ENCODE results near the gene TFPI2.
A peak's percentile ranks its signal among the peaks of the same experiment; 100 is the strongest.

The TFPI2 gene

GRCh38 chr7:93923942-93924341, 33.4 kb upstream of the TFPI2 start:
- H3K4me2 ChIP-seq (ENCODE audit: low read length) = no peak overlapping the region
- H2BK120ac ChIP-seq (ENCODE audit: insufficient read depth, low read length, poor library complexity) = no peak overlapping the region
- H3K4me1 ChIP-seq (ENCODE audit: control insufficient read depth in 1 of 2, insufficient read depth in 2 of 2, low read length in 2 of 2) = peaks cover 0 to 2% of the 10 kb centered on the region in 2 experiments
- H2BK12ac ChIP-seq (ENCODE audit: low read length) = no peak overlapping the region
- H3K9ac ChIP-seq (ENCODE audit: low read length) = no peak overlapping the region
- H4K91ac ChIP-seq (ENCODE audit: low read depth, low read length) = no peak overlapping the region
- no peaks in the 10 kb centered on the region for H3K36me3 ChIP-seq (ENCODE audit: control insufficient read depth in 1 of 2, insufficient read depth in 2 of 2, low read length in 2 of 2)
- no peak overlapping the region for H3K4ac ChIP-seq (ENCODE audit: low read depth, low read length)
- H3K14ac ChIP-seq (ENCODE audit: low read length) = no peak overlapping the region
- WGBS (ENCODE audit: extremely low coverage, insufficient coverage, insufficient read length) = no CpG with 5 or more reads among the region's 1 CpG
- peaks cover 3% of the 10 kb centered on the region for H3K79me2 ChIP-seq (ENCODE audit: control insufficient read depth, insufficient read depth, low read length, poor library complexity)
- no peak for DNase-seq
- no peaks in the 10 kb centered on the region for H3K9me3 ChIP-seq (ENCODE audit: insufficient read depth, low read depth, low read length)
- no peak overlapping the region for H3K18ac ChIP-seq (ENCODE audit: low read length)
- H4K8ac ChIP-seq (ENCODE audit: low read depth, low read length) = no peak overlapping the region
- H3K23ac ChIP-seq (ENCODE audit: low read length) = no peak overlapping the region
- H3K27ac ChIP-seq (ENCODE audit: low read depth, low read length) = no peak overlapping the region
- no peak overlapping the region for H3K4me3 ChIP-seq (ENCODE audit: low read depth, low read length)
- H3K27me3 ChIP-seq (ENCODE audit: insufficient read depth, low read length) = no peaks in the 10 kb centered on the region
- H2BK5ac ChIP-seq (ENCODE audit: low read depth, low read length, poor library complexity) = no peak overlapping the region
- H2AFZ ChIP-seq (ENCODE audit: insufficient read depth, low read length, poor library complexity) = no peak overlapping the region
- no peak overlapping the region for H4K12ac ChIP-seq (ENCODE audit: low read depth, low read length)
- H2AK5ac ChIP-seq (ENCODE audit: low read length) = no peak overlapping the region
- H3K79me1 ChIP-seq (ENCODE audit: low read length) = peaks cover 5% of the 10 kb centered on the region

GRCh38 chr7:93923296-93923695, 32.7 kb upstream of the TFPI2 start:
- H3K27me3 ChIP-seq (ENCODE audit: insufficient read depth, low read length) = no peaks in the 10 kb centered on the region
- H3K14ac ChIP-seq (ENCODE audit: low read length) = no peak overlapping the region
- H4K12ac ChIP-seq (ENCODE audit: low read depth, low read length) = no peak overlapping the region
- H3K18ac ChIP-seq (ENCODE audit: low read length) = no peak overlapping the region
- H3K23ac ChIP-seq (ENCODE audit: low read length) = no peak overlapping the region
- no peak overlapping the region for H4K8ac ChIP-seq (ENCODE audit: low read depth, low read length)
- H3K79me2 ChIP-seq (ENCODE audit: control insufficient read depth, insufficient read depth, low read length, poor library complexity) = peaks cover 3% of the 10 kb centered on the region
- no peaks in the 10 kb centered on the region for H3K9me3 ChIP-seq (ENCODE audit: insufficient read depth, low read depth, low read length)
- H2BK12ac ChIP-seq (ENCODE audit: low read length) = no peak overlapping the region
- no peak overlapping the region for H4K91ac ChIP-seq (ENCODE audit: low read depth, low read length)
- no peak overlapping the region for H2BK5ac ChIP-seq (ENCODE audit: low read depth, low read length, poor library complexity)
- H2AK5ac ChIP-seq (ENCODE audit: low read length) = no peak overlapping the region
- no CpG with 5 or more reads among the region's 6 CpGs for WGBS (ENCODE audit: extremely low coverage, insufficient coverage, insufficient read length)
- no peak for DNase-seq
- H2BK120ac ChIP-seq (ENCODE audit: insufficient read depth, low read length, poor library complexity) = no peak overlapping the region
- H3K27ac ChIP-seq (ENCODE audit: low read depth, low read length) = no peak overlapping the region
- no peak overlapping the region for H3K4me3 ChIP-seq (ENCODE audit: low read depth, low read length)
- H3K4ac ChIP-seq (ENCODE audit: low read depth, low read length) = no peak overlapping the region
- no peaks in the 10 kb centered on the region for H3K36me3 ChIP-seq (ENCODE audit: control insufficient read depth in 1 of 2, insufficient read depth in 2 of 2, low read length in 2 of 2)
- H3K9ac ChIP-seq (ENCODE audit: low read length) = no peak overlapping the region
- H3K79me1 ChIP-seq (ENCODE audit: low read length) = peaks cover 5% of the 10 kb centered on the region
- no peak overlapping the region for H3K4me2 ChIP-seq (ENCODE audit: low read length)
- peaks cover 0 to 2% of the 10 kb centered on the region in 2 experiments for H3K4me1 ChIP-seq (ENCODE audit: control insufficient read depth in 1 of 2, insufficient read depth in 2 of 2, low read length in 2 of 2)
- H2AFZ ChIP-seq (ENCODE audit: insufficient read depth, low read length, poor library complexity) = no peak overlapping the region

GRCh38 chr7:93921607-93922566, 31.3 kb upstream of the TFPI2 start, which contains the start of gene GNG11:
GNG11 (plus strand) TSS chr7:93921735; CDS start chr7:93922138, 403 bp downstream.
- peak within 1 kb of the TSS; percentile 62 for H4K91ac ChIP-seq (ENCODE audit: low read depth, low read length)
- H3K4me1 ChIP-seq (ENCODE audit: control insufficient read depth in 1 of 2, insufficient read depth in 2 of 2, low read length in 2 of 2) = peaks cover 0 to 2% of the 10 kb centered on the region in 2 experiments
- DNase-seq = peak; percentile 1 to 28
- H3K4me2 ChIP-seq (ENCODE audit: low read length) = peak within 1 kb of the TSS; percentile 83
- no peak within 1 kb of the TSS for H3K23ac ChIP-seq (ENCODE audit: low read length)
- peaks cover 3% of the 10 kb centered on the region for H3K79me2 ChIP-seq (ENCODE audit: control insufficient read depth, insufficient read depth, low read length, poor library complexity)
- H3K4ac ChIP-seq (ENCODE audit: low read depth, low read length) = no peak within 1 kb of the TSS
- no peak within 1 kb of the TSS for H3K27ac ChIP-seq (ENCODE audit: low read depth, low read length)
- peak within 1 kb of the TSS; percentile 52 for H4K8ac ChIP-seq (ENCODE audit: low read depth, low read length)
- no peaks in the 10 kb centered on the region for H3K36me3 ChIP-seq (ENCODE audit: control insufficient read depth in 1 of 2, insufficient read depth in 2 of 2, low read length in 2 of 2)
- no peaks in the 10 kb centered on the region for H3K27me3 ChIP-seq (ENCODE audit: insufficient read depth, low read length)
- no peaks in the 10 kb centered on the region for H3K9me3 ChIP-seq (ENCODE audit: insufficient read depth, low read depth, low read length)
- H2BK120ac ChIP-seq (ENCODE audit: insufficient read depth, low read length, poor library complexity) = peak within 1 kb of the TSS; percentile 50
- peaks cover 5% of the 10 kb centered on the region for H3K79me1 ChIP-seq (ENCODE audit: low read length)
- H3K4me3 ChIP-seq (ENCODE audit: low read depth, low read length) = peak within 1 kb of the TSS; percentile 65
- WGBS (ENCODE audit: extremely low coverage, insufficient coverage, insufficient read length) = no CpG with 5 or more reads among the region's 39 CpGs
- H4K12ac ChIP-seq (ENCODE audit: low read depth, low read length) = peak within 1 kb of the TSS; percentile 17
- no peak within 1 kb of the TSS for H2AK5ac ChIP-seq (ENCODE audit: low read length)
- peak within 1 kb of the TSS; percentile 16 for H3K14ac ChIP-seq (ENCODE audit: low read length)
- peak within 1 kb of the TSS; percentile 28 for H3K9ac ChIP-seq (ENCODE audit: low read length)
- peak within 1 kb of the TSS; percentile 28 for H2AFZ ChIP-seq (ENCODE audit: insufficient read depth, low read length, poor library complexity)
- peak within 1 kb of the TSS; percentile 21 for H2BK5ac ChIP-seq (ENCODE audit: low read depth, low read length, poor library complexity)
- peak within 1 kb of the TSS; percentile 0 for H3K18ac ChIP-seq (ENCODE audit: low read length)
- H2BK12ac ChIP-seq (ENCODE audit: low read length) = peak within 1 kb of the TSS; percentile 23

GRCh38 chr7:93921186-93921585, 30.6 kb upstream of the TFPI2 start:
- Histone ChIP-seq H2AFZ (ENCODE audit: insufficient read depth, low read length, poor library complexity) (no peak overlapping the region), H4K12ac (ENCODE audit: low read depth, low read length) (no peak overlapping the region), H3K18ac (ENCODE audit: low read length) (no peak overlapping the region), H3K4me2 (ENCODE audit: low read length) (no peak overlapping the region), H3K27me3 (ENCODE audit: insufficient read depth, low read length) (no peaks in the 10 kb centered on the region), H4K8ac (ENCODE audit: low read depth, low read length) (no peak overlapping the region), H2BK120ac (ENCODE audit: insufficient read depth, low read length, poor library complexity) (no peak overlapping the region), H3K27ac (ENCODE audit: low read depth, low read length) (no peak overlapping the region), H3K23ac (ENCODE audit: low read length) (no peak overlapping the region), H2BK12ac (ENCODE audit: low read length) (no peak overlapping the region), H3K36me3 (ENCODE audit: control insufficient read depth in 1 of 2, insufficient read depth in 2 of 2, low read length in 2 of 2) (no peaks in the 10 kb centered on the region), H3K4me3 (ENCODE audit: low read depth, low read length) (no peak overlapping the region), H3K79me2 (ENCODE audit: control insufficient read depth, insufficient read depth, low read length, poor library complexity) (peaks cover 3% of the 10 kb centered on the region), H3K14ac (ENCODE audit: low read length) (no peak overlapping the region), H3K9me3 (ENCODE audit: insufficient read depth, low read depth, low read length) (no peaks in the 10 kb centered on the region), H4K91ac (ENCODE audit: low read depth, low read length) (no peak overlapping the region), H2AK5ac (ENCODE audit: low read length) (no peak overlapping the region), H3K4ac (ENCODE audit: low read depth, low read length) (no peak overlapping the region), H3K4me1 (ENCODE audit: control insufficient read depth in 1 of 2, insufficient read depth in 2 of 2, low read length in 2 of 2) (peaks cover 0 to 2% of the 10 kb centered on the region in 2 experiments), H3K9ac (ENCODE audit: low read length) (no peak overlapping the region), H2BK5ac (ENCODE audit: low read depth, low read length, poor library complexity) (no peak overlapping the region), H3K79me1 (ENCODE audit: low read length) (peaks cover 5% of the 10 kb centered on the region)
- no CpG with 5 or more reads among the region's 8 CpGs for WGBS (ENCODE audit: extremely low coverage, insufficient coverage, insufficient read length)
- no peak for DNase-seq

All from trophoblast cell (in vitro differentiated cells and primary cell).